ENCODE data around the gene TMEM229B.

The TMEM229B gene

DNA sequence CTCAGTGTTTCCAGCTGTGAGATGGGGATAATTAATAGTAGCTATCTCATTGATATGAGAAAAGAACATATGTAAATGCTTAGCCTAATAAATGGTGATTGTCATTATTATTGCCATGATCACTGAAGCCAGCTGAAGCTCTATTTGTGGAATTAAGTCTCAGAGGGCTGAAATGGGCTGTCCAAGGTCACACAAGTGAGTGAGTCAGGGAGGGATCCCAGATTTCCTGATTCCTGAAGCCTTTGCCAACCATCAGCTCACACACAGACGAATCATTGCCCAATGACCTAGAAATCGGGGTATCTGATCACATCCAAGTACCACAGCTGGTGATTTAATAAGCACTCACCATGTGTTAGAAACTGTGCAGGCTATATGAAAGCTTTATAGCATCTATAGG lies 21.6 kb upstream of the TMEM229B start:
- no peak overlapping the region for H3K4me3 ChIP-seq (replicated peaks; ENCODE audit: low read depth, low read length)
- TF ChIP-seq CTCF (IDR thresholded peaks at IDR 0.05; ENCODE audit: low read length, missing control alignments), result no peak
- peak; percentile 24 for DNase-seq (ENCODE audit: low read depth)

DNA sequence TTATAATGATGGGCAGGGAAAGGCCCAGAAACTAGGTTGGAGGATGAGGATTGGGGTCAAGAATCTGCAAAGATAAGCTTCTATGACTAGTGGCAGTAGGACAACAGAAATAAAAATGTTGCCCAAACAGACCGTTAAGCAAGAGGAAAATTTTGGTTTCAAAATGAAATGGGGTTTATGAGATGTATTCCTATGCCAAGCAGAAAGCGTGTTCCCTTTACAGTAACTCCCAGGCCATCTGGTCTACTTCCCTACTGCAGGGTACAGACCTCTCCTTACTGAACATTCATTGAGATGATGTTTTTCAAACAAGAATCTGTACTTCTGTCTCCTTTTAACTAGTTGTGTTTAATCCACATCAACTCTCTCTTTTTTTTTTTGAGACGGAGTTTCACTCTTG lies 20.4 kb upstream of the TMEM229B start:
- no peak for TF ChIP-seq CTCF (IDR thresholded peaks at IDR 0.05; ENCODE audit: low read length, missing control alignments)
- H3K4me3 ChIP-seq (replicated peaks; ENCODE audit: low read depth, low read length), result no peak overlapping the region
- DNase-seq (ENCODE audit: low read depth), result no peak

GRCh38 chr14:67505254-67505653 lies 16.7 kb upstream of the TMEM229B start:
- H3K4me3 ChIP-seq (replicated peaks; ENCODE audit: low read depth, low read length), result no peak overlapping the region
- no peak for TF ChIP-seq CTCF (IDR thresholded peaks at IDR 0.05; ENCODE audit: low read length, missing control alignments)
- DNase-seq (ENCODE audit: low read depth), result no peak

DNA sequence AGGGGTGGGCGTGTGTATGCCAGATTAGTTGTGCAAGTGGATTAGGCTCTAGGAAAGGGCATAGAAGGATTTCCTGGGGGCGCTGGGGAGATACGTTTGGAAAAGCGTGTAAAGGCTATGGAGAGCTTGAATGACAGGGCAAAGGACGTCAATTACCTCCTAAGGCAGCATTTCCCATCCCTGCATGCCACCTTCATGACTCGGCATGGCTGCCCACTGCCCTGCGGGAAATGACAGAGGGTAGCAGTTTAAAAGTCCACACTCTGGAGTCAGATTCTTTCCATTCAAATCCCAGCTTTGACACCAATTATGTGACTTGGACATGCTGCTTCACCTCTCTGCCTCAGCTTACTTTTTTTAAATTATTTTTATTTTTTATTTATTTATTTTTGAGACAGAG lies 14.8 kb upstream of the TMEM229B start:
- no peak for TF ChIP-seq CTCF (IDR thresholded peaks at IDR 0.05; ENCODE audit: low read length, missing control alignments)
- DNase-seq (ENCODE audit: low read depth), result no peak
- H3K4me3 ChIP-seq (replicated peaks; ENCODE audit: low read depth, low read length), result no peak overlapping the region

GRCh38 chr14:67502867-67503266 lies 14.3 kb upstream of the TMEM229B start:
- no peak overlapping the region for H3K4me3 ChIP-seq (replicated peaks; ENCODE audit: low read depth, low read length)
- TF ChIP-seq CTCF (IDR thresholded peaks at IDR 0.05; ENCODE audit: low read length, missing control alignments), result no peak
- DNase-seq (ENCODE audit: low read depth), result no peak

DNA sequence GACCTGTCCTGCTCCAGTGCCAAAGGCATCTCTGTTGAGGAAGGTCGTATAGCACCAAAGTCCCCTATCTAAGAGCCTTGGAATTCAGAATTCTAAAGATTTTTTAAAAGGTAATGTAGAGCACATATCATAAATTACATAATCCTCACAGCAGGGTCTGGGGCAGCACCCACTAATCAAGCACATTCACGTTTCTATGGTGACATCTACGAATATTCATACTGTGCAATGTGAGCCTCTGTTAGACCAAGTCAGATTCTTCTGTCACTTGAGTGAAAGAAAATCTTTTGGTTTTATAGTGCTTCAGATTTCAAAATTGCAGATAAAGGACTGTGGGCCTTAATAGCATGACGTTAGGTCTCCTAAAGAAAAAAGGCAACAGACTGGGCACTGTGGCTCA lies 13.1 kb upstream of the TMEM229B start:
- no peak for TF ChIP-seq CTCF (IDR thresholded peaks at IDR 0.05; ENCODE audit: low read length, missing control alignments)
- no peak for DNase-seq (ENCODE audit: low read depth)
- no peak overlapping the region for H3K4me3 ChIP-seq (replicated peaks; ENCODE audit: low read depth, low read length)

GRCh38 chr14:67500981-67501380 lies 12.5 kb upstream of the TMEM229B start:
- no peak for TF ChIP-seq CTCF (IDR thresholded peaks at IDR 0.05; ENCODE audit: low read length, missing control alignments)
- DNase-seq (ENCODE audit: low read depth), result no peak
- H3K4me3 ChIP-seq (replicated peaks; ENCODE audit: low read depth, low read length), result no peak overlapping the region

Measured in fibroblast of pulmonary artery (primary cell).